Kidney epithelial cell (primary cell): Measurements from ENCODE around the gene ST8SIA5. TPM values are rescaled to one million over a fixed set of nuclear protein-coding genes. Genes with fewer than 3 reads are reported as not detected.

Experiments used
- DNase-seq: peaks from one replicate; pipeline ENCODE4 v3.0.0-alpha.2; 2010; ENCODE audit warnings: low read depth
- H3K27me3 ChIP-seq: 2 replicates; pipeline ENCODE4 v1.6.0; 2011; ENCODE audit warnings: low read length; ENCODE audit not compliant: control insufficient read depth, insufficient read depth
- H3K36me3 ChIP-seq: 2 replicates; pipeline ENCODE4 v1.5.1; 2011; ENCODE audit warnings: low read length; ENCODE audit not compliant: control insufficient read depth, insufficient read depth
- H3K4me3 ChIP-seq: 2 replicates; pipeline ENCODE4 v1.5.1; 2011; ENCODE audit warnings: low read depth, mild to moderate bottlenecking, control low read depth, low read length
- CTCF ChIP-seq: IDR thresholded peaks from 2 replicates; pipeline ENCODE4 v1.5.1; 2011; ENCODE audit warnings: mild to moderate bottlenecking, moderate library complexity, low read length, control low read depth, inconsistent platforms; ENCODE audit not compliant: insufficient read depth, poor library complexity, severe bottlenecking
- total RNA-seq: library from RNA; depleted of rRNA; stranded (reverse); fragments of >200 nt; gene quantifications from 2 replicates; pipeline ENCODE4 v1.2.3, GENCODE V29; 2015

Gene ST8SIA5
- total RNA-seq, 1 donor from 2014 or later, result under 0.01 TPM

- no peak for TF ChIP-seq CTCF
- H3K36me3 ChIP-seq, result no peaks in the 10 kb centered on the region
- peaks cover 2% of the 10 kb centered on the region for H3K27me3 ChIP-seq
- H3K4me3 ChIP-seq, result no peak overlapping the region
- no peak for DNase-seq
Observed at GRCh38 chr18:46663539-46663938, 93.3 kb downstream of the ST8SIA5 start.

GRCh38 chr18:46660957-46661749 lies 95.7 kb downstream of the ST8SIA5 start:
- no peak for DNase-seq
- Histone ChIP-seq H3K4me3 (no peak overlapping the region), H3K36me3 (no peaks in the 10 kb centered on the region), H3K27me3 (peaks cover 17% of the 10 kb centered on the region)
- TF ChIP-seq CTCF, result no peak

- Histone ChIP-seq H3K36me3 (no peaks in the 10 kb centered on the region), H3K27me3 (peaks cover 19% of the 10 kb centered on the region), H3K4me3 (no peak overlapping the region)
- DNase-seq, result no peak
- no peak for TF ChIP-seq CTCF
Observed at GRCh38 chr18:46659484-46659883, 97.4 kb downstream of the ST8SIA5 start.

- Histone ChIP-seq H3K4me3 (no peak within 1 kb of the TSS), H3K27me3 (peaks cover 21% of the 10 kb centered on the region), H3K36me3 (no peaks in the 10 kb centered on the region)
- TF ChIP-seq CTCF, result no peak
- DNase-seq, result no peak
Observed at GRCh38 chr18:46657115-46657955, 99.5 kb downstream of the ST8SIA5 start, which contains the start of gene LOXHD1. Gene LOXHD1, minus strand, starts transcription at chr18:46657220. Its CDS starts 187 bp downstream, at chr18:46657033.

GRCh38 chr18:46656326-46657114 lies 100.3 kb downstream of the ST8SIA5 start:
- peaks cover 21% of the 10 kb centered on the region for H3K27me3 ChIP-seq
- no peak for DNase-seq

More at GRCh38 chr18:46656326-46657114, 100.3 kb downstream of the ST8SIA5 start:
- no peaks in the 10 kb centered on the region for H3K36me3 ChIP-seq
- no peak for TF ChIP-seq CTCF
- H3K4me3 ChIP-seq, result no peak overlapping the region
